SK-N-SH treated with all-trans-retinoic acid at 6 μM for 48 hours (cell line): ENCODE data around the gene TRRAP.

Experiments
- ATAC-seq: fragments of 200-7000 bp; cut with Tn5 transposase; 3 replicates; pipeline ENCODE4 v1.9.1; 2020; ENCODE audit warnings: mild to moderate bottlenecking, moderate library complexity
- ARNTL ChIP-seq: fragments of 450-650 bp; formaldehyde crosslinking; IDR thresholded peaks from 2 replicates; pipeline ENCODE4 v1.5.0; 2020; ENCODE audit warnings: low read depth, mild to moderate bottlenecking, moderate library complexity, borderline replicate concordance
- BACH2 ChIP-seq: fragments of 250-450 bp; sonication (Bioruptor Pico); IDR thresholded peaks from 2 replicates; pipeline ENCODE4 v1.9.0; 2021; ENCODE audit warnings: mild to moderate bottlenecking, borderline replicate concordance
- CREB5 ChIP-seq: fragments of 250-450 bp; sonication (Bioruptor Pico); IDR thresholded peaks from 2 replicates; pipeline ENCODE4 v1.5.1; 2020; ENCODE audit warnings: low read depth, mild to moderate bottlenecking, moderate library complexity
- CSDC2 ChIP-seq: fragments of 250-450 bp; sonication (Bioruptor Pico); IDR thresholded peaks from 2 replicates; pipeline ENCODE4 v1.5.0; 2020; ENCODE audit warnings: mild to moderate bottlenecking, moderate library complexity
- CSRNP3 ChIP-seq: fragments of 250-450 bp; sonication (Bioruptor Pico); IDR thresholded peaks from 2 replicates; pipeline ENCODE4 v1.5.1; 2021; ENCODE audit warnings: mild to moderate bottlenecking, moderate library complexity
- ESRRG ChIP-seq: fragments of 250-450 bp; sonication (Bioruptor Pico); IDR thresholded peaks from 2 replicates; pipeline ENCODE4 v1.6.1; 2021; ENCODE audit warnings: mild to moderate bottlenecking
- GLIS3 ChIP-seq: fragments of 250-450 bp; sonication (Bioruptor Pico); IDR thresholded peaks from 2 replicates; pipeline ENCODE4 v1.5.0; 2020; ENCODE audit warnings: mild to moderate bottlenecking, moderate library complexity
- ISL1 ChIP-seq: fragments of 250-450 bp; sonication (Bioruptor Pico); IDR thresholded peaks from 2 replicates; pipeline ENCODE4 v2.1.2; 2022; ENCODE audit warnings: mild to moderate bottlenecking, moderate library complexity
- OSR1 ChIP-seq: fragments of 250-450 bp; sonication (Bioruptor Pico); IDR thresholded peaks from 2 replicates; pipeline ENCODE4 v1.8.0; 2022; ENCODE audit warnings: moderate library complexity, mild to moderate bottlenecking, inconsistent platforms
- POU6F1 ChIP-seq: fragments of 250-450 bp; sonication (Bioruptor Pico); IDR thresholded peaks from 2 replicates; pipeline ENCODE4 v1.8.0; 2021; ENCODE audit warnings: low read depth, mild to moderate bottlenecking, moderate library complexity, borderline replicate concordance
- PPARA ChIP-seq: fragments of 250-450 bp; sonication (Bioruptor Pico); IDR thresholded peaks from 2 replicates; pipeline ENCODE4 v1.5.0; 2020; ENCODE audit warnings: mild to moderate bottlenecking, borderline replicate concordance
- RARB ChIP-seq: fragments of 250-450 bp; sonication (Bioruptor Pico); IDR thresholded peaks from 2 replicates; pipeline ENCODE4 v1.8.0; 2021; ENCODE audit warnings: mild to moderate bottlenecking, moderate library complexity
- TCF4 ChIP-seq: fragments of 250-450 bp; sonication (Bioruptor Pico); IDR thresholded peaks from 2 replicates; pipeline ENCODE4 v1.8.0; 2021; ENCODE audit warnings: mild to moderate bottlenecking, moderate library complexity, borderline replicate concordance
- TOX ChIP-seq: fragments of 250-450 bp; sonication (Bioruptor Pico); IDR thresholded peaks from 2 replicates; pipeline ENCODE4 v1.8.0; 2021; ENCODE audit warnings: mild to moderate bottlenecking, moderate library complexity, borderline replicate concordance
- TSHZ2 ChIP-seq: fragments of 250-450 bp; sonication (Bioruptor Pico); IDR thresholded peaks from 2 replicates; pipeline ENCODE4 v1.5.0; 2020; ENCODE audit warnings: mild to moderate bottlenecking, moderate library complexity
- ZFP3 ChIP-seq: fragments of 250-450 bp; sonication (Bioruptor Pico); IDR thresholded peaks from 2 replicates; pipeline ENCODE4 v1.5.0; 2020; ENCODE audit warnings: mild to moderate bottlenecking, moderate library complexity
- ZFP30 ChIP-seq: fragments of 450-650 bp; formaldehyde crosslinking; IDR thresholded peaks from 2 replicates; pipeline ENCODE4 v1.5.0; 2022; ENCODE audit warnings: mild to moderate bottlenecking, moderate library complexity
- ZNF565 ChIP-seq: fragments of 450-650 bp; formaldehyde crosslinking; conservative IDR thresholded peaks from 2 replicates; pipeline ENCODE4 v1.5.0; 2020; ENCODE audit warnings: low read depth, mild to moderate bottlenecking, moderate library complexity
- ZNF70 ChIP-seq: fragments of 450-650 bp; formaldehyde crosslinking; IDR thresholded peaks from 2 replicates; pipeline ENCODE4 v1.5.0; 2020; ENCODE audit warnings: mild to moderate bottlenecking, moderate library complexity
- ZNF8 ChIP-seq: fragments of 450-650 bp; formaldehyde crosslinking; IDR thresholded peaks from 2 replicates; pipeline ENCODE4 v1.5.0; 2020; ENCODE audit warnings: mild to moderate bottlenecking, moderate library complexity

The TRRAP gene

GRCh38 chr7:98922392-98923187 lies 44.3 kb downstream of the TRRAP start:
- TF ChIP-seq PPARA (CRISPR knock-in tag): no peak
- TF ChIP-seq ZFP30 (CRISPR knock-in tag): no peak
- no peak for TF ChIP-seq ZNF565
- no peak for TF ChIP-seq BACH2
- no peak for TF ChIP-seq TSHZ2 (CRISPR knock-in tag)
- no peak for TF ChIP-seq CSRNP3
- no peak for TF ChIP-seq ARNTL (CRISPR knock-in tag)
- TF ChIP-seq CSDC2 (CRISPR knock-in tag): no peak
- no peak for TF ChIP-seq POU6F1 (CRISPR knock-in tag)
- no peak for TF ChIP-seq ZNF8
- no peak for TF ChIP-seq RARB
- TF ChIP-seq ESRRG: no peak
- no peak for TF ChIP-seq OSR1 (CRISPR knock-in tag)
- no peak for ATAC-seq

- TF ChIP-seq BACH2 (no peak), OSR1 (CRISPR knock-in tag) (no peak), CREB5 (CRISPR knock-in tag) (no peak), ZNF8 (no peak), GLIS3 (CRISPR knock-in tag) (no peak), ZNF70 (no peak), RARB (no peak), ESRRG (no peak), ZFP30 (CRISPR knock-in tag) (no peak), PPARA (CRISPR knock-in tag) (no peak)
- no peak for ATAC-seq
Measured at GRCh38 chr7:98923512-98923911, 45.2 kb downstream of the TRRAP start.

- TF ChIP-seq POU6F1 (CRISPR knock-in tag) (no peak), RARB (no peak), ZNF565 (no peak), TOX (CRISPR knock-in tag) (no peak), ZFP3 (CRISPR knock-in tag) (no peak), ZFP30 (CRISPR knock-in tag) (no peak), ARNTL (CRISPR knock-in tag) (no peak), TCF4 (no peak), ESRRG (no peak), ZNF8 (no peak)
- no peak for ATAC-seq
Measured at GRCh38 chr7:98927125-98927524, 48.8 kb downstream of the TRRAP start.

- ATAC-seq: no peak
- no peak for TF ChIP-seq TSHZ2 (CRISPR knock-in tag)
- no peak for TF ChIP-seq ISL1 (CRISPR knock-in tag)
- no peak for TF ChIP-seq BACH2
- TF ChIP-seq RARB: no peak
- no peak for TF ChIP-seq ESRRG
- TF ChIP-seq ZFP3 (CRISPR knock-in tag): no peak
Measured at GRCh38 chr7:98930464-98930863, 52.1 kb downstream of the TRRAP start.
